ENCODE measurements around the gene MESP2.

Gene MESP2

GRCh38 chr15:89776274-89777072, at the start of gene MESP2:
MESP2 (plus strand) TSS chr15:89776332; CDS start chr15:89776358, 26 bp downstream.
- DNase-seq = peak; percentile 82

GRCh38 chr15:89728254-89728653, 47.9 kb upstream of the MESP2 start:
- no peak for DNase-seq

GRCh38 chr15:89731275-89731674, 44.9 kb upstream of the MESP2 start:
- DNase-seq = no peak

- no peak for DNase-seq
Observed at GRCh38 chr15:89732451-89733172, 43.5 kb upstream of the MESP2 start.

GRCh38 chr15:89735773-89736172, 40.4 kb upstream of the MESP2 start:
- no peak for DNase-seq

- peak; percentile 81 for DNase-seq
Observed at GRCh38 chr15:89740137-89740536, 36.0 kb upstream of the MESP2 start.

GRCh38 chr15:89743011-89743410, 33.1 kb upstream of the MESP2 start:
- DNase-seq = no peak

GRCh38 chr15:89743594-89743993, 32.5 kb upstream of the MESP2 start:
- no peak for DNase-seq

GRCh38 chr15:89745131-89745530, 31.0 kb upstream of the MESP2 start:
- DNase-seq = no peak

GRCh38 chr15:89745768-89746167, 30.4 kb upstream of the MESP2 start:
- DNase-seq = no peak

- peak; percentile 29 for DNase-seq
Observed at GRCh38 chr15:89746386-89746780, 29.7 kb upstream of the MESP2 start.

- DNase-seq = no peak
Observed at GRCh38 chr15:89747708-89748682, 28.1 kb upstream of the MESP2 start.

GRCh38 chr15:89749054-89749453, 27.1 kb upstream of the MESP2 start:
- DNase-seq = no peak

- no peak for DNase-seq
Observed at GRCh38 chr15:89749526-89749925, 26.6 kb upstream of the MESP2 start.

- peak; percentile 52 for DNase-seq
Observed at GRCh38 chr15:89749951-89750559, 26.1 kb upstream of the MESP2 start.

- peak; percentile 93 for DNase-seq
Observed at GRCh38 chr15:89750560-89751542, 25.3 kb upstream of the MESP2 start, which contains the start of gene MESP1. MESP1 (minus strand) TSS chr15:89751249; CDS start chr15:89751231, 18 bp downstream.

GRCh38 chr15:89751748-89752147, 24.4 kb upstream of the MESP2 start:
- DNase-seq = peak; percentile 65

- no peak for DNase-seq
Observed at GRCh38 chr15:89753855-89754254, 22.3 kb upstream of the MESP2 start.

- no peak for DNase-seq
Observed at GRCh38 chr15:89754361-89755154, 21.6 kb upstream of the MESP2 start.

GRCh38 chr15:89755701-89756100, 20.4 kb upstream of the MESP2 start:
- no peak for DNase-seq
